ENCODE measurements around the gene ROS1.
"Not testable (repeated sequence)": the region's sequence is repeated elsewhere in the genome, so short reads cannot be mapped to it uniquely, and the experiment has no call there.

Gene ROS1

DNA sequence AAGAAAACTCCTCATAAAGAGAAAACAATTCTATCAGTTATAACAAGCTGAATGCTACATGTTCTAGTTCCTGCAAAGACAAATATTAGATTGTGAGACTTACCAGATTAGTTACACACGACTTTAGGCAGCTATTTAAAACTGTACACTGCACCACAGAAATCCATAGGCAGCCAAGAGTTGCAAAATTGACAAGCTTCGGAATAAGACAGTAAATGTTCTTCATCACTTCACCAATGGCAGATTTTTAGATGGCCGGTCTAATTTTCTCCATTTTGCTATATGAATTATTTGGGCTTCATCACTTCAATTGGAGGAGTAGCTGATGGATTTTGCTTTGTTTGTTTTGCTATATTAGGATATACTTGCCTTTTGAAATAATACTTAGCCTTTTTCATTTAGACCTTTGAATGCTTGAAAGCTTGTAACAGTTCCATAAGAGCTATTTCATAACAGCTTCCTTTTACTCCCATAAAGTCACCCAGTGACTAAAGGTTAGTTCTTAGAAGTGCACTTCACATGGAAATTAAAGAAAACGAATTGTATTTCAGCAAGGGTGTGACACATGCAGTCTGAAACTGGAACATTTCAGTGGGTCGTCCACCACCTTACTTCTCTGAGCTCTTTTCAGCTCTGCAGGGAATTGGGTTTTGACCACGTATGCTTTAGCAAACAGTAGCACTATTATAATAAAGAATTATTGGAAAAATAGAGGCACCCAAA lies at the start of gene ROS1:
TSS of gene ROS1 (minus strand) at position 512 of the 723 bp plus-strand sequence. CDS start at position 226, 286 bp downstream.
- Histone ChIP-seq H3K9me3 (ENCODE audit: control insufficient read depth, low read depth, low read length) (no peaks in the 10 kb centered on the region), H3K27me3 (ENCODE audit: control insufficient read depth, insufficient read depth, low read length) (no peaks in the 10 kb centered on the region), H3K36me3 (ENCODE audit: control insufficient read depth, low read depth, low read length) (no peaks in the 10 kb centered on the region), H3K9ac (ENCODE audit: low read length) (no peak within 1 kb of the TSS), H3K27ac (ENCODE audit: low read length) (no peak within 1 kb of the TSS), H3K4me1 (ENCODE audit: control insufficient read depth, low read depth, low read length) (no peaks in the 10 kb centered on the region), H3K4me3 (ENCODE audit: low read length) (no peak within 1 kb of the TSS)

DNA sequence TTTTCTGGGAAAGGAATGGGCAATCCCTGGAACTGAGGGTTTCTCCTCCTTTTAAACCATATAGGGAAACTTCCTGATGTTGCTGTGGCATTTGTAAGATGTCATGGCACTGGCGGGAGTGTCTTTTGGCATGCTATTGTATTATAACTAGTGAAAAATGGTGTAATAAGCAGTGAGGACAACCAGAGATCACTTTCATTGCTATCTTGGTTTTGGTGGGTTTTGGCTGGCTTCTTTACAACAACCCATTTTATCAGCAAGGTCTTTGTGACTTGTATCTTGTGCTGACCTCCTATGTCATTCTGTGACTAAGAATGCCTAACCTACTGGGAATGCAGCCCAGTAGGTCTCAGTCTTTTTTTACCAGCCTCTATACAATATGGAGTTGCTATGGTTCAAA lies 47.7 kb upstream of the ROS1 start:
- H3K4me3 ChIP-seq (ENCODE audit: low read length), result no peak overlapping the region
- H3K27me3 ChIP-seq (ENCODE audit: control insufficient read depth, insufficient read depth, low read length), result no peaks in the 10 kb centered on the region
- H3K27ac ChIP-seq (ENCODE audit: low read length), result no peak overlapping the region
- no peaks in the 10 kb centered on the region for H3K9me3 ChIP-seq (ENCODE audit: control insufficient read depth, low read depth, low read length)
- no peaks in the 10 kb centered on the region for H3K4me1 ChIP-seq (ENCODE audit: control insufficient read depth, low read depth, low read length)
- no peaks in the 10 kb centered on the region for H3K36me3 ChIP-seq (ENCODE audit: control insufficient read depth, low read depth, low read length)
- no peak overlapping the region for H3K9ac ChIP-seq (ENCODE audit: low read length)

DNA sequence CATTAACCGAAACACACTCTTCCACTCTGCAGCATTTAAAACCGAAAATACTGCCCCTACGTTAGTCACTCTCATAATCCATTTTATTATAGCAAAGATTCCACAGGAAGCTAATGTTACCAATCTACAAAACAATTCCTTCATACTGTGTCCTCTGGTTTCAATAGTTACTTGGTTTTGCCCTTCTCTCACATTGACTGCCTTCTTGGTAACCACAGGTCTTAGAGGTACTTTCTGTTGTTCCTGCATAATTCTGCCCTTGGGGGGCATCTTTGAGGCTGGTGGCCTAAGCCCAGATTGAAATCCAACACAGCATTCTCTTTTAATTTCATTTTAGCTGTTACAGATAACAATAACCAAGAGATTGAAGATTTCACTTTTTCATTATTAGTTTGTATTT lies 46.9 kb upstream of the ROS1 start:
- Histone ChIP-seq H3K4me1 (ENCODE audit: control insufficient read depth, low read depth, low read length) (no peaks in the 10 kb centered on the region), H3K4me3 (ENCODE audit: low read length) (no peak overlapping the region), H3K27me3 (ENCODE audit: control insufficient read depth, insufficient read depth, low read length) (no peaks in the 10 kb centered on the region), H3K36me3 (ENCODE audit: control insufficient read depth, low read depth, low read length) (no peaks in the 10 kb centered on the region), H3K27ac (ENCODE audit: low read length) (no peak overlapping the region), H3K9me3 (ENCODE audit: control insufficient read depth, low read depth, low read length) (no peaks in the 10 kb centered on the region), H3K9ac (ENCODE audit: low read length) (no peak overlapping the region)

DNA sequence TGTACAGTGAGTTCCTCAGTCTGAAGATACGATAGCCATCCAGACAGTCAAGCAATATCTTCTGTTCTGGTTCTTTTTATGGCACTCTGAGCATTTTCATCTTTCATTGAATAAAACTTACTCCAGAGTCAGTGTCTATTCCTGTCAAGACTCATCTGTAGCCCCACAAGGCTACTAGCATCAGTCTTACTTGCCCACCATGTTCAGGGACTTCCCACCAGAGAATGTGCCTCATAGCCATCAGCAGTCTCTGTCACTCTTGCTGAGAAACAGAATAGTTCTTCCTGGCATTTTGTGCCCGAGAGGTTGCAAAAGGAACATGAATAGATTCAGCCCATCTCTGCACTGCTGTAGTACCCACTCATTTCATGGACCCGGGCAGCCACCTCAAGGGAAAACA lies 44.0 kb upstream of the ROS1 start:
- no peaks in the 10 kb centered on the region for H3K4me1 ChIP-seq (ENCODE audit: control insufficient read depth, low read depth, low read length)
- H3K27me3 ChIP-seq (ENCODE audit: control insufficient read depth, insufficient read depth, low read length), result no peaks in the 10 kb centered on the region
- no peaks in the 10 kb centered on the region for H3K9me3 ChIP-seq (ENCODE audit: control insufficient read depth, low read depth, low read length)
- no peak overlapping the region for H3K9ac ChIP-seq (ENCODE audit: low read length)
- H3K4me3 ChIP-seq (ENCODE audit: low read length), result no peak overlapping the region
- H3K27ac ChIP-seq (ENCODE audit: low read length), result no peak overlapping the region
- H3K36me3 ChIP-seq (ENCODE audit: control insufficient read depth, low read depth, low read length), result no peaks in the 10 kb centered on the region

DNA sequence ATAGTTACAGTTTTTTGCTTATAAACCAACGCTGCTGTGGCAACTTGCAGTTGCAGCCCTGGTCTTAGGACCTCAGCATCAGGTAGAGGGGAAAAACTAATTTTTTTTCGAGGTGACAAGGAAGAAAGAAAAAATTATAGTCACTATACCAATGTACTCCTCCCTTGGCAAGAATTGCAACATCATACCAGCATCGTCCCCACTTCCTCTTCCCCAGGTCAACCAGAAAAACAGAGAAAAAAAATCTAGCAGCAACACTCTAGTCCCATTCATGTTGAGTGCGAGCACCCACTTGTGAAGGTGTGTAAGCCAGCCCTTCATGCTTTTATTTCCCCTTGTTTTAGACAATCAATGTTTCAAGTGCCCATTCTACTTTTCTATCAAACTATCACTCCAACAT lies 43.6 kb upstream of the ROS1 start:
- Histone ChIP-seq H3K4me3 (ENCODE audit: low read length) (no peak overlapping the region), H3K4me1 (ENCODE audit: control insufficient read depth, low read depth, low read length) (no peaks in the 10 kb centered on the region), H3K36me3 (ENCODE audit: control insufficient read depth, low read depth, low read length) (no peaks in the 10 kb centered on the region), H3K27me3 (ENCODE audit: control insufficient read depth, insufficient read depth, low read length) (no peaks in the 10 kb centered on the region), H3K9me3 (ENCODE audit: control insufficient read depth, low read depth, low read length) (no peaks in the 10 kb centered on the region), H3K9ac (ENCODE audit: low read length) (no peak overlapping the region), H3K27ac (ENCODE audit: low read length) (no peak overlapping the region)

DNA sequence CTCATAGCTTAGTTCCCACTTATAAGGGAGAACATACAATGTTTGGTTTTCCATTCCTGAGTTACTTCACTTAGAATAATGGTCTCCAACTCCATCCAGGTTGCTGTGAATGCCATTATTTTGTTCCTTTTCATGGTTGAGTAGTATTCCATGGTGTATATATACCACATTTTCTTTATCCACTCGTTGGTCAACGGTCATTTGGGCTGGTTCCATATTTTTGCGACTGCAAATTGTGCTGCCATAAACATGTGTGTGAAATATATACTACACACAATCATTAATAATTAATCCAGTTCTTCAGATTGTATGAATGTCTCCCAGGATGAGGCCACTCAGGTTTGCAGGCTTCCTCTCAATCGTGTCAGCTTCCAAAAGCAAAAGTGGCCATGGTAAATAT lies 42.8 kb upstream of the ROS1 start:
- not testable (repeated sequence) for H3K27me3 ChIP-seq (ENCODE audit: control insufficient read depth, insufficient read depth, low read length); H3K9me3 ChIP-seq (ENCODE audit: control insufficient read depth, low read depth, low read length); H3K9ac ChIP-seq (ENCODE audit: low read length); H3K36me3 ChIP-seq (ENCODE audit: control insufficient read depth, low read depth, low read length); H3K4me1 ChIP-seq (ENCODE audit: control insufficient read depth, low read depth, low read length); H3K27ac ChIP-seq (ENCODE audit: low read length); H3K4me3 ChIP-seq (ENCODE audit: low read length)

DNA sequence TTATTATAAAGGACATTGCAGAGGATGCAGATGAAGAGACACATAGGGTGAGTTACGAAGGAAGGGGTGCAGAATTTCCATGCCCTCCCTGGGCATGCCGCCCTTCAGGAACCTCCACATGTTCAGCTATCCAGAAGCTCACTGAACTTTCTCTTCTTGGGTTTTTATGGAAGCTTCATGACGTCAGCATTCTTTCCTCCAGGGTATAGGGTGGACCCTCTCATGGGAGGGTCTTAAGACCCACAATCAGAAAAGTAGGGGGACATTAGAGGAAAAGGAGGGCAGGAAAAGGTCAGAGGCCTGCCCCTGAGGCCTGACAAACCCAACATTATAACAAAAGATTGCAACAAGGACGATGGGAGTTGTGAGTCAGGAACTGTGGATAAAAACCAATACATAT lies 42.1 kb upstream of the ROS1 start:
- Histone ChIP-seq H3K36me3 (ENCODE audit: control insufficient read depth, low read depth, low read length) (no peaks in the 10 kb centered on the region), H3K4me3 (ENCODE audit: low read length) (no peak overlapping the region), H3K27ac (ENCODE audit: low read length) (no peak overlapping the region), H3K9me3 (ENCODE audit: control insufficient read depth, low read depth, low read length) (no peaks in the 10 kb centered on the region), H3K4me1 (ENCODE audit: control insufficient read depth, low read depth, low read length) (no peaks in the 10 kb centered on the region), H3K9ac (ENCODE audit: low read length) (no peak overlapping the region), H3K27me3 (ENCODE audit: control insufficient read depth, insufficient read depth, low read length) (no peaks in the 10 kb centered on the region)

DNA sequence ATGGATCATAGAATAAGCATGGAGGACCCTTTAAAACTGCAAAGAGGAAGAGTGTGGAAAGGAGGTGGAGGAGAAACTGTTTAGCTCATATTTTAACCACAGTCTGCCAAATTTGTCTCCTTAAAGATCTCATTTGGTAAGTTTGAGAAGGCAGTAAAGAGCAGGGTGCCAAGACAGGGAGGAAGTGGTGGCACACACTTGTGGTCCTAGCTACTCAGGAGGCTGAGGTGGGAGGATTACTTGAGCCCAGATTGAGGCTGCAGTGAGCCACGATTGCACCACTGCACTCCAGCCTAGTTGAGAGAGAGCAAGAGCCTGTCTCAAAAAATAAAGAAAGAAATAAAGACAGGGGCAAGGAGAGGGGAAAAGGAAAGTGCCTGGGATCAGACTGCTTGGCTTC lies 39.9 kb upstream of the ROS1 start:
- no peak overlapping the region for H3K27ac ChIP-seq (ENCODE audit: low read length)
- H3K9ac ChIP-seq (ENCODE audit: low read length), result no peak overlapping the region
- no peaks in the 10 kb centered on the region for H3K27me3 ChIP-seq (ENCODE audit: control insufficient read depth, insufficient read depth, low read length)
- no peaks in the 10 kb centered on the region for H3K9me3 ChIP-seq (ENCODE audit: control insufficient read depth, low read depth, low read length)
- no peaks in the 10 kb centered on the region for H3K36me3 ChIP-seq (ENCODE audit: control insufficient read depth, low read depth, low read length)
- H3K4me3 ChIP-seq (ENCODE audit: low read length), result no peak overlapping the region
- H3K4me1 ChIP-seq (ENCODE audit: control insufficient read depth, low read depth, low read length), result no peaks in the 10 kb centered on the region

DNA sequence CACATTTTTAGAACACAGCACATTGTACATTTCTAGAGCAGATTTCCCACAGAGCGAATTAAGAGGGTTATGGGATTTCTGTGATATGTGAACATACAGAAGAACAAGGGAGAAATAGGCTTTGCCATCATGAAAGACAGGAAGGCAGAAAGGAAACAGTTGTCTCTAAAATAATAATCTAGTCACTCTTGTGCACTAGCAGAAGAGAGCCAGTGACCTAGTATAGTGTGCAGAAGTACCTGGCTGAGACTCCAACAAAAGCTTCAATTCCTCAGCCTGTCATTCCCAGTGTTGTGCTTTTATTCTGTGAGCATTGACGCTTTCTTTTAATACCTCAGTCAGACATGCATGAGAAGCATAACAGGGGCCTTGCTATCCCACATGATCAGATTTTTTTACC lies 39.0 kb upstream of the ROS1 start:
- no peaks in the 10 kb centered on the region for H3K9me3 ChIP-seq (ENCODE audit: control insufficient read depth, low read depth, low read length)
- no peak overlapping the region for H3K4me3 ChIP-seq (ENCODE audit: low read length)
- H3K9ac ChIP-seq (ENCODE audit: low read length), result no peak overlapping the region
- no peaks in the 10 kb centered on the region for H3K36me3 ChIP-seq (ENCODE audit: control insufficient read depth, low read depth, low read length)
- no peaks in the 10 kb centered on the region for H3K4me1 ChIP-seq (ENCODE audit: control insufficient read depth, low read depth, low read length)
- H3K27me3 ChIP-seq (ENCODE audit: control insufficient read depth, insufficient read depth, low read length), result no peaks in the 10 kb centered on the region
- H3K27ac ChIP-seq (ENCODE audit: low read length), result no peak overlapping the region

DNA sequence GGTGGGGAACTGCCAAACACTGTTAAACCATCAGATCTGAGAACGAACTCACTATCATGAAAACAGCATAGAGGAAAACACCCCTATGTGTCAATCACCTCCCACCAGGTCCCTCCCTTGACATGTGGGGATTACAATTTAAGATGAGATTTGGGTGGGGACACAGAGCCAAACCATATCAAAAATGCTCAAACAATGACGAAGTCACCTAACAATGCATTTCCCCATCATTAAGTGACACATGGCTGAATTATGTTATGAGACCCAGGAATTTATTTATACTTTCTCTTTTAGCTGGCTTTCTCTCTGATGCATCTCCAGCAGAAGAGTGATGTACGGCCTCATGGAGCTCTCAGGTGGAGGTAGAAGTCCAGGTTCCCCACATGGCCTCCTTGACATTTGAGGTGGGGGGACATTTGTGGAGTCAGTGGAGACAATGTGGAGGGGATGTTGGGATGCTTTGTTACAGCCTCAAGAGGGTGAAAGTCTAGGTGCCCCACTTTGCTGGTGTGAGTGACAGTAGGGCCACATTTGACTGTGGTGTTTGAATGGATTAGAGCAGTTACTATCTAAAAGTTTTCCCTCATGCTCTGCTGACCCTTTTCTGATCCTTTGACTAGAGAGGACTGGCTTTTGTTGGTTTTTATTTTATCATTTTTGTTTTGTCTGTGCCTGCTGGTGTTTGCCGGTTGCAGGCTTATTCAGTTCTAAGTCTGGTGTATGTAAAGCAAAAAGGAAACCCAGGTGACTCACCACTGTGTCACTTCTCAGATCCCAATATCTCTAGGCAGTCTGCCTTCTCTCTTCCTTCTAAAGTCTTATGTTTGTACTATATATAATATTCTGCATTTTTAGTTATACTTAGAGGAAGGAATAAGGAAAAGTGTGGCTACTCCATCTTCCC lies 38.3 kb upstream of the ROS1 start:
- Histone ChIP-seq H3K27ac (ENCODE audit: low read length) (no peak overlapping the region), H3K9ac (ENCODE audit: low read length) (no peak overlapping the region), H3K36me3 (ENCODE audit: control insufficient read depth, low read depth, low read length) (no peaks in the 10 kb centered on the region), H3K4me1 (ENCODE audit: control insufficient read depth, low read depth, low read length) (no peaks in the 10 kb centered on the region), H3K9me3 (ENCODE audit: control insufficient read depth, low read depth, low read length) (no peaks in the 10 kb centered on the region), H3K27me3 (ENCODE audit: control insufficient read depth, insufficient read depth, low read length) (no peaks in the 10 kb centered on the region), H3K4me3 (ENCODE audit: low read length) (no peak overlapping the region)

DNA sequence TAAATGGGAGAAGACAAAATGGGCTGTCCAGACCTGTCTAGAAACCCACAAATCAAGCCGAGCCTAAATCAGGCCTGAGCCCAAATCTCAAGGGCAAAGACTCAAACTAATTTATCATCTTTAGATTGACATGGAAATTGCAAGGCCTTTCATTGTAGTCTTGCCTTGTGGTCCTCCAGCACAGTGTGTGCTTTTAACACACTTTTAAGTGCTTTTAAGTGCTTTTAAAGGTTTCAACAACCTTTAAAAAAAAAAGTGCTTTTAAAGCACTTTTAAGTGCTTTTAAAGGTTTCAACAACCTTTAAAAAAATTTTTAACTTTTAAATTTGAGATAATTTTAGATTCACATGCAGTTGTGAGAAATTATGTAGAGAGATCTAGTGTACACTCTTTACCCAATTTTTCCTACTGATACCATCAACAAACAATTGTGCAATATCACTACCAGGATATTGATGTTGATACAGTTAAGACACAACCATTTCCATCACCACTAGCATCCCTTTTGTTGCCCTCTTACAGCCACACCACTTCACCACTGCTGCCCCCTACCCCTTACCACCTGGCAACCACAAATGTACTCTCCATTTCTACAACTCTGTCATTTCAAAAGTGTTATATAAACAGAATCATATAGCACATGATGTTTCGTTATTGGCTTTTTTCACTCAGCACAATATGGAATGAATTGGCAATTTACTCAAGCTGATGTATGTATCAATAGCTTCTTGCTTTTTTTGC lies 33.6 kb upstream of the ROS1 start:
- Histone ChIP-seq H3K4me1 (ENCODE audit: control insufficient read depth, low read depth, low read length) (no peaks in the 10 kb centered on the region), H3K36me3 (ENCODE audit: control insufficient read depth, low read depth, low read length) (no peaks in the 10 kb centered on the region), H3K4me3 (ENCODE audit: low read length) (no peak overlapping the region), H3K27me3 (ENCODE audit: control insufficient read depth, insufficient read depth, low read length) (no peaks in the 10 kb centered on the region), H3K27ac (ENCODE audit: low read length) (no peak overlapping the region), H3K9me3 (ENCODE audit: control insufficient read depth, low read depth, low read length) (no peaks in the 10 kb centered on the region), H3K9ac (ENCODE audit: low read length) (no peak overlapping the region)

All from iPS-18a (cell line).